Transverse colon (tissue), 4 donors: ENCODE results near the gene TRPM1. TPM values are rescaled to one million over a fixed set of nuclear protein-coding genes. Genes with fewer than 3 reads are reported as not detected.

Source experiments
- DNase-seq: peaks from one replicate; pipeline ENCODE4 v3.0.0-alpha.2; 2019
- H3K27ac ChIP-seq, 4 donors: fragments of 200-600 bp; sonication (generic); 2 replicates each; pipeline ENCODE4 v1.5.1; 2016 to 2018; ENCODE audit warnings: inconsistent platforms in 4 of 4
- H3K27me3 ChIP-seq: fragments of 200-600 bp; sonication (generic); 2 replicates; pipeline ENCODE4 v1.5.1; 2017; ENCODE audit warnings: inconsistent platforms
- H3K36me3 ChIP-seq, 4 donors: fragments of 200-600 bp; sonication (generic); 2 replicates each; pipeline ENCODE4 v1.5.1; 2017 to 2019; ENCODE audit warnings: inconsistent platforms in 4 of 4
- H3K4me1 ChIP-seq, 4 donors: fragments of 200-600 bp; sonication (generic); 2 replicates each; pipeline ENCODE4 v1.5.1; 2017 to 2020; ENCODE audit warnings: inconsistent platforms in 4 of 4
- H3K4me3 ChIP-seq, 4 donors: fragments of 200-600 bp; sonication (generic); 1 replicate in 1 of 4; 2 replicates in 3 of 4; pipeline versions ENCODE4 v1.5.1 to v1.6.1; 2017 to 2019; ENCODE audit warnings: inconsistent platforms in 4 of 4
- H3K9me3 ChIP-seq, 2 donors: fragments of 200-600 bp; sonication (generic); 2 replicates each; pipeline ENCODE4 v1.5.1; 2017 to 2019; ENCODE audit warnings: inconsistent platforms in 2 of 2
- CTCF ChIP-seq, 5 experiments: fragments of 200-600 bp in 3 of 5; fragments of 450-650 bp in 2 of 5; sonication (generic) in 3 of 5; IDR thresholded peaks; 1 replicate in 2 of 5; 2 replicates in 3 of 5; pipeline ENCODE4 v1.5.1; 2016 to 2017; ENCODE audit warnings: antibody characterized with exemption in 5 of 5, inconsistent platforms in 3 of 5, mild to moderate bottlenecking in 2 of 5, moderate library complexity in 1 of 5
- EP300 ChIP-seq: sonication (generic); formaldehyde crosslinking; IDR thresholded peaks from one replicate; pipeline ENCODE4 v1.6.1; 2017; ENCODE audit warnings: antibody characterized with exemption, low read depth
- POLR2A ChIP-seq: fragments of 450-650 bp; IDR thresholded peaks from one replicate; pipeline ENCODE4 v1.6.1; 2016; ENCODE audit warnings: antibody characterized with exemption, mild to moderate bottlenecking, moderate library complexity
- POLR2AphosphoS5 ChIP-seq, 3 donors: sonication (generic); formaldehyde crosslinking; IDR thresholded peaks; one replicate each; pipeline ENCODE4 v1.6.1; 2016; ENCODE audit warnings: antibody characterized with exemption in 3 of 3
- WGBS, 2 donors: methylation state at CpG; one replicate each; pipeline ENCODE4 v1.1.5; 2018; ENCODE audit warnings: low coverage in 1 of 2; 5-methylcytosine and 5-hydroxymethylcytosine counted together
- in situ Hi-C, 4 donors: fragments of 200-750 bp; cut with MboI; loops; one replicate each; pipeline versions ENCODE4 v1.15.0 to v1.15.1; 2017; ENCODE audit warnings: low sequenced_read_pairs in 3 of 4, low pct_ligation_motif_present in 1 of 4, low pct_unique_long_range_greater_than_20kb in 1 of 4
- intact Hi-C: fragments of 100-400 bp; cut with DNase I; formaldehyde crosslinking; loops from one replicate; pipeline ENCODE4 v1.15.1; 2023; ENCODE audit warnings: low total_unique reads
- total RNA-seq, 4 donors: library from RNA; depleted of rRNA; stranded (reverse); fragments of >200 nt; gene quantifications; one replicate each; pipeline ENCODE4 v1.1.0, GENCODE V29; 2016

The TRPM1 gene
- total RNA-seq, 4 donors from 2014 or later, result not detected

GRCh38 chr15:31036783-31037182 lies 64.7 kb downstream of the TRPM1 start:
- H3K4me1 ChIP-seq, result no peaks in the 10 kb centered on the region
- intact Hi-C loops (no loop called here), in situ Hi-C loops (no loop called here)
- H3K4me3 ChIP-seq, result no peak overlapping the region
- H3K9me3 ChIP-seq, result no peaks in the 10 kb centered on the region
- H3K27ac ChIP-seq, result no peak overlapping the region
- DNase-seq, result no peak
- TF ChIP-seq CTCF (IDR thresholded peaks at IDR 0.05) (no peak), POLR2AphosphoS5 (IDR thresholded peaks at IDR 0.05) (no peak), POLR2A (no peak)
- WGBS, 2 donors, result 93% methylated on average over 9 of the region's 9 CpGs; no CpG with 5 or more reads in 1 of the 2 donors
- no peaks in the 10 kb centered on the region for H3K27me3 ChIP-seq
- H3K36me3 ChIP-seq, result no peaks in the 10 kb centered on the region

- in situ Hi-C loops, result no loop called here
- Histone ChIP-seq H3K27me3 (no peaks in the 10 kb centered on the region), H3K9me3 (no peaks in the 10 kb centered on the region), H3K27ac (no peak overlapping the region), H3K4me3 (no peak overlapping the region), H3K4me1 (no peaks in the 10 kb centered on the region), H3K36me3 (no peaks in the 10 kb centered on the region)
- DNase-seq, result no peak
- TF ChIP-seq POLR2AphosphoS5 (IDR thresholded peaks at IDR 0.05), result no peak
- TF ChIP-seq POLR2A, result no peak
- WGBS, 2 donors, result 67 to 88% methylated on average over 2 to 7 of the region's 7 CpGs
- intact Hi-C loops, result no loop called here
Observed at GRCh38 chr15:31035610-31036009, 65.9 kb downstream of the TRPM1 start.

- Histone ChIP-seq H3K4me3 (no peak overlapping the region), H3K36me3 (no peaks in the 10 kb centered on the region), H3K9me3 (no peaks in the 10 kb centered on the region), H3K4me1 (no peaks in the 10 kb centered on the region), H3K27me3 (no peaks in the 10 kb centered on the region), H3K27ac (no peak overlapping the region)
- 71 to 75% methylated on average over 3 to 4 of the region's 4 CpGs for WGBS, 2 donors
- TF ChIP-seq CTCF (IDR thresholded peaks at IDR 0.05), result no peak
- TF ChIP-seq POLR2AphosphoS5 (IDR thresholded peaks at IDR 0.05), result no peak
- TF ChIP-seq EP300, result no peak
- no peak for TF ChIP-seq POLR2A
- no peak for DNase-seq
- in situ Hi-C loops (no loop called here), intact Hi-C loops (no loop called here)
Observed at GRCh38 chr15:31034152-31034551, 67.4 kb downstream of the TRPM1 start.

GRCh38 chr15:31032961-31033371 lies 68.6 kb downstream of the TRPM1 start:
- no peak overlapping the region for H3K27ac ChIP-seq
- DNase-seq, result no peak
- H3K4me3 ChIP-seq, result no peak overlapping the region
- 51 to 60% methylated on average over 1 to 5 of the region's 5 CpGs for WGBS, 2 donors
- in situ Hi-C loops (no loop called here), intact Hi-C loops (no loop called here)
- no peaks in the 10 kb centered on the region for H3K27me3 ChIP-seq
- H3K9me3 ChIP-seq, result no peaks in the 10 kb centered on the region
- no peak for TF ChIP-seq CTCF (IDR thresholded peaks at IDR 0.05)
- TF ChIP-seq POLR2A, result no peak
- no peak for TF ChIP-seq POLR2AphosphoS5 (IDR thresholded peaks at IDR 0.05)
- TF ChIP-seq EP300, result no peak
- H3K36me3 ChIP-seq, result no peaks in the 10 kb centered on the region
- no peaks in the 10 kb centered on the region for H3K4me1 ChIP-seq

- H3K4me3 ChIP-seq, result no peak overlapping the region
- in situ Hi-C loops, result no loop called here
- intact Hi-C loops, result no loop called here
- no peak overlapping the region for H3K27ac ChIP-seq
- H3K36me3 ChIP-seq, result no peaks in the 10 kb centered on the region
- TF ChIP-seq POLR2AphosphoS5 (IDR thresholded peaks at IDR 0.05) (no peak), EP300 (no peak), CTCF (IDR thresholded peaks at IDR 0.05) (no peak), POLR2A (no peak)
- DNase-seq, result no peak
- H3K4me1 ChIP-seq, result no peaks in the 10 kb centered on the region
- no peaks in the 10 kb centered on the region for H3K9me3 ChIP-seq
- WGBS, 2 donors, result 92 to 100% methylated on average over 3 of the region's 3 CpGs
- H3K27me3 ChIP-seq, result no peaks in the 10 kb centered on the region
Observed at GRCh38 chr15:31031471-31032067, 70.0 kb downstream of the TRPM1 start.
